ENCODE data around the gene CCL23. TPM values are rescaled to one million over a fixed set of nuclear protein-coding genes. Genes with fewer than 3 reads are reported as not detected.

Gene CCL23
- total RNA-seq, 1 experiment from 2014 or later, result not detected

DNA sequence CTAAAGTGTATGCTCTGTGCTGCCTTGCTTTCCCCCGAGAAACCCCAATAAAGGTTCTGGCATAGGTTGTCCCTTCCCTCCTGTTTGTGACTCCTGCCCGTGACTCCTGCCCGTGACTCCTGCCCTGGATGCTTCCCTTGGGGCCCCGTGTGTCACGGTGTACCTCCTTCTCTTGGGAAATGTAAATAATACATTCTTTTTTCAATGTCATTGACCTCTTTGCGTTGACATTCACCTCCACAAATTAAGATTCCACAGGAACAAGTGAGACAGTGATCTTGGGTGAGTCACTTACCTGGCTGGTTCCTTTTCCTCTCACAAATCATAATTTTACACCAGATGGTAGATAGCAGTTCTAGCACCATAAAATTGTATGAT, 17.1 kb downstream of the CCL23 start:
- no peak overlapping the region for H2BK120ac ChIP-seq (ENCODE audit: low read depth, low read length, poor library complexity, severe bottlenecking)
- Mint-ChIP-seq H3K27ac (no peak overlapping the region), H3K4me1 (peaks cover 5 to 7% of the 10 kb centered on the region in 2 experiments; a peak in 3 of 4 replicates), H3K27me3 (ENCODE audit: low read depth) (peaks cover 7% of the 10 kb centered on the region; the same call in 1 of the 2 replicates), H3K9me3 (no peaks in the 10 kb centered on the region; a peak in 1 of 5 replicates), H3K36me3 (ENCODE audit: insufficient read depth in 1 of 3, low read depth in 3 of 3) (no peaks in the 10 kb centered on the region; a peak in 1 of 7 replicates), H3K4me3 (no peak overlapping the region)
- no peak overlapping the region for H3K4me2 ChIP-seq (ENCODE audit: insufficient read depth, insufficient read length, low read length)
- H2BK12ac ChIP-seq (ENCODE audit: insufficient read length, low read depth, low read length), result no peak overlapping the region
- TF ChIP-seq, protein P1, sequence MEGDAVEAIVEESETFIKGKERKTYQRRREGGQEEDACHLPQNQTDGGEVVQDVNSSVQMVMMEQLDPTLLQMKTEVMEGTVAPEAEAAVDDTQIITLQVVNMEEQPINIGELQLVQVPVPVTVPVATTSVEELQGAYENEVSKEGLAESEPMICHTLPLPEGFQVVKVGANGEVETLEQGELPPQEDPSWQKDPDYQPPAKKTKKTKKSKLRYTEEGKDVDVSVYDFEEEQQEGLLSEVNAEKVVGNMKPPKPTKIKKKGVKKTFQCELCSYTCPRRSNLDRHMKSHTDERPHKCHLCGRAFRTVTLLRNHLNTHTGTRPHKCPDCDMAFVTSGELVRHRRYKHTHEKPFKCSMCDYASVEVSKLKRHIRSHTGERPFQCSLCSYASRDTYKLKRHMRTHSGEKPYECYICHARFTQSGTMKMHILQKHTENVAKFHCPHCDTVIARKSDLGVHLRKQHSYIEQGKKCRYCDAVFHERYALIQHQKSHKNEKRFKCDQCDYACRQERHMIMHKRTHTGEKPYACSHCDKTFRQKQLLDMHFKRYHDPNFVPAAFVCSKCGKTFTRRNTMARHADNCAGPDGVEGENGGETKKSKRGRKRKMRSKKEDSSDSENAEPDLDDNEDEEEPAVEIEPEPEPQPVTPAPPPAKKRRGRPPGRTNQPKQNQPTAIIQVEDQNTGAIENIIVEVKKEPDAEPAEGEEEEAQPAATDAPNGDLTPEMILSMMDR (conservative IDR thresholded peaks at IDR 0.05), result no peak
- H2BK5ac ChIP-seq (ENCODE audit: insufficient read length, low read length), result no peak overlapping the region
- H2BK20ac ChIP-seq (ENCODE audit: low read depth, low read length, poor library complexity, severe bottlenecking), result no peak overlapping the region
- no peak overlapping the region for H3K27ac ChIP-seq (ENCODE audit: insufficient read length, low read depth, low read length)
- no peak overlapping the region for H4K8ac ChIP-seq (replicated peaks; ENCODE audit: insufficient read length, low read depth, low read length)
- no peaks in the 10 kb centered on the region for H3K79me2 ChIP-seq (ENCODE audit: insufficient read depth, low read length)
- no peaks in the 10 kb centered on the region for H3K79me1 ChIP-seq (ENCODE audit: insufficient read depth, low read depth, low read length, poor library complexity, severe bottlenecking)
- no peak overlapping the region for H3K14ac ChIP-seq (ENCODE audit: insufficient read depth, low read length)
- H3K9ac ChIP-seq (ENCODE audit: extremely low read depth, insufficient read length, low read length), result no peak overlapping the region
- no peak overlapping the region for H3K56ac ChIP-seq (ENCODE audit: insufficient read length, low read depth, low read length)
- H3K27me3 ChIP-seq (ENCODE audit: insufficient read depth, low read length), result no peaks in the 10 kb centered on the region
- H2BK15ac ChIP-seq (ENCODE audit: low read depth, low read length), result no peak overlapping the region
- H4K5ac ChIP-seq (ENCODE audit: insufficient read length, low read depth, low read length), result no peak overlapping the region
- no peaks in the 10 kb centered on the region for H4K20me1 ChIP-seq (ENCODE audit: control insufficient read depth, insufficient read depth, insufficient read length)
- H3K4me1 ChIP-seq (ENCODE audit: insufficient read depth, low read length), result no peaks in the 10 kb centered on the region
- H3K4ac ChIP-seq (ENCODE audit: low read depth, low read length), result no peak overlapping the region
- DNase-seq, result peak; percentile 20
- no peak overlapping the region for H3K18ac ChIP-seq (ENCODE audit: insufficient read length, low read depth, low read length)
- H4K91ac ChIP-seq (ENCODE audit: insufficient read length, low read depth, low read length), result no peak overlapping the region
- H2AK5ac ChIP-seq (ENCODE audit: insufficient read length, low read length), result no peak overlapping the region
- H2AFZ ChIP-seq (ENCODE audit: low read length), result no peak overlapping the region
- H3K23ac ChIP-seq (ENCODE audit: insufficient read length, low read depth, low read length), result no peak overlapping the region
- WGBS (ENCODE audit: extremely low coverage, insufficient read length, low lambda C conversion rate), result no CpG with 5 or more reads among the region's 6 CpGs
- no peaks in the 10 kb centered on the region for H3K9me3 ChIP-seq (ENCODE audit: control insufficient read depth, low read depth, low read length)
- H3T11ph ChIP-seq (ENCODE audit: low read length), result no peak overlapping the region
- no peaks in the 10 kb centered on the region for H3K23me2 ChIP-seq (ENCODE audit: insufficient read length, low read depth, low read length, poor library complexity, severe bottlenecking)
